ENCODE results near the gene MYOF. TPM values are rescaled to one million over a fixed set of nuclear protein-coding genes. Genes with fewer than 3 reads are reported as not detected.

Gene MYOF
- total and polyA plus RNA-seq, 2 of the 8 experiments (the other 6 are each of a cell fraction or from before 2014, with no cell fraction given) = 0.98 to 2.3 TPM

GRCh38 chr10:93438613-93439253 lies 43.4 kb downstream of the MYOF start (continued):
- TF ChIP-seq SIX5 (IDR thresholded peaks at IDR 0.05; ENCODE audit: low read depth, low read length) = no peak
- no peak for TF ChIP-seq SIN3A (conservative IDR thresholded peaks at IDR 0.05 in 1 of 2, IDR thresholded peaks at IDR 0.05 in 1 of 2; ENCODE audit: low read depth in 1 of 2, low read length in 2 of 2)
- peak; percentile 45; the same call in 1 of the 2 replicates for TF ChIP-seq RFX5 (IDR thresholded peaks at IDR 0.05; ENCODE audit: borderline replicate concordance, low read depth, low read length)
- no peak for TF ChIP-seq SUZ12 (IDR thresholded peaks at IDR 0.05; ENCODE audit: low read length)
- TF ChIP-seq EGR1 (IDR thresholded peaks at IDR 0.05; ENCODE audit: borderline replicate concordance, low read depth, low read length) = peak; percentile 28; the same call in 1 of the 2 replicates
- no peak for TF ChIP-seq KDM1A (IDR thresholded peaks at IDR 0.05; ENCODE audit: borderline replicate concordance, low read length)
- no peak for TF ChIP-seq SP2 (IDR thresholded peaks at IDR 0.05; ENCODE audit: low read length)
- no peak for TF ChIP-seq SAP30 (IDR thresholded peaks at IDR 0.05; ENCODE audit: insufficient read depth, insufficient replicate concordance, low read length)
- TF ChIP-seq POLR2A (IDR thresholded peaks at IDR 0.05; ENCODE audit: control extremely low read depth in 1 of 2, low read depth in 2 of 2, low read length in 2 of 2) = peak in 1 of 2 experiments; percentile 76; a peak in 1 of 3 replicates
- TF ChIP-seq ASH2L (IDR thresholded peaks at IDR 0.05; ENCODE audit: low read length) = no peak
- TF ChIP-seq GABPA (IDR thresholded peaks at IDR 0.05; ENCODE audit: borderline replicate concordance, insufficient read depth, low read length) = peak; percentile 54; the same call in 1 of the 2 replicates
- no peak for TF ChIP-seq NRF1 (IDR thresholded peaks at IDR 0.05; ENCODE audit: low read depth, low read length)
- TF ChIP-seq EZH2 (IDR thresholded peaks at IDR 0.05; ENCODE audit: low read depth, low read length, severe bottlenecking) = no peak
- no peak for TF ChIP-seq MAFK (IDR thresholded peaks at IDR 0.05; ENCODE audit: low read depth, low read length)
- TF ChIP-seq SRF (IDR thresholded peaks at IDR 0.05; ENCODE audit: low read depth, low read length) = no peak
- no peak for TF ChIP-seq HDAC2 (IDR thresholded peaks at IDR 0.05; ENCODE audit: borderline replicate concordance in 1 of 2, low read depth in 2 of 2, low read length in 2 of 2)
- TF ChIP-seq FOSL1 (IDR thresholded peaks at IDR 0.05; ENCODE audit: insufficient read depth, low read depth, low read length) = no peak
- TF ChIP-seq TBP (IDR thresholded peaks at IDR 0.05; ENCODE audit: low read depth, low read length) = peak; percentile 51; the same call in 1 of the 2 replicates
- no peak for TF ChIP-seq TEAD4 (IDR thresholded peaks at IDR 0.05; ENCODE audit: low read depth, low read length)
- no peak for TF ChIP-seq JUN (IDR thresholded peaks at IDR 0.05; ENCODE audit: low read depth, low read length)
- no peak for TF ChIP-seq NANOG (IDR thresholded peaks at IDR 0.05; ENCODE audit: insufficient read depth, low read depth, low read length, poor library complexity, severe bottlenecking)
- TF ChIP-seq, protein P1, sequence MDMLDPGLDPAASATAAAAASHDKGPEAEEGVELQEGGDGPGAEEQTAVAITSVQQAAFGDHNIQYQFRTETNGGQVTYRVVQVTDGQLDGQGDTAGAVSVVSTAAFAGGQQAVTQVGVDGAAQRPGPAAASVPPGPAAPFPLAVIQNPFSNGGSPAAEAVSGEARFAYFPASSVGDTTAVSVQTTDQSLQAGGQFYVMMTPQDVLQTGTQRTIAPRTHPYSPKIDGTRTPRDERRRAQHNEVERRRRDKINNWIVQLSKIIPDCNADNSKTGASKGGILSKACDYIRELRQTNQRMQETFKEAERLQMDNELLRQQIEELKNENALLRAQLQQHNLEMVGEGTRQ (IDR thresholded peaks at IDR 0.05; ENCODE audit: low read length) = no peak
- peak; percentile 72; the same call in 1 of the 2 replicates for TF ChIP-seq TAF1 (IDR thresholded peaks at IDR 0.05; ENCODE audit: low read depth, low read length)
- TF ChIP-seq PHF8 (conservative IDR thresholded peaks at IDR 0.05; ENCODE audit: low read depth, low read length) = no peak
